Chondrocyte (in vitro differentiated cells): Measurements from ENCODE around the gene IGLON5. TPM values are rescaled to one million over a fixed set of nuclear protein-coding genes. Genes with fewer than 3 reads are reported as not detected.

Experiments used
- DNase-seq: peaks from one replicate; pipeline ENCODE4 v3.0.0; 2021; ENCODE audit warnings: mixed read lengths, low spot score
- H3K27ac Mint-ChIP-seq: one replicate; pipeline ENCODE4 v1.8.0; 2021; ENCODE audit warnings: mild to moderate bottlenecking, moderate library complexity, mixed read lengths; ENCODE audit not compliant: unreplicated experiment
- H3K27me3 Mint-ChIP-seq: 2 replicates; pipeline ENCODE4 v1.8.0; 2021; ENCODE audit warnings: low read depth, mixed read lengths
- H3K36me3 Mint-ChIP-seq: 2 replicates; pipeline ENCODE4 v1.8.0; 2021; ENCODE audit warnings: low read depth, mixed read lengths
- H3K4me1 Mint-ChIP-seq: 2 replicates; pipeline ENCODE4 v1.8.0; 2021; ENCODE audit warnings: low read depth, mild to moderate bottlenecking, mixed read lengths
- H3K4me3 Mint-ChIP-seq: one replicate; pipeline ENCODE4 v1.8.0; 2021; ENCODE audit warnings: mild to moderate bottlenecking, moderate library complexity, mixed read lengths; ENCODE audit not compliant: unreplicated experiment
- H3K9me3 Mint-ChIP-seq: 2 replicates; pipeline ENCODE4 v1.8.0; 2021; ENCODE audit warnings: low read depth, mixed read lengths
- total RNA-seq: library from RNA; stranded (reverse); gene quantifications from 3 replicates; pipeline ENCODE4 v1.2.1, GENCODE V29; 2021
- TF ChIP-seq, protein P1 (sequence below): fragments of 200-600 bp; sonication (generic); IDR thresholded peaks from 2 replicates; pipeline ENCODE4 v1.5.0; 2021; ENCODE audit warnings: antibody characterized with exemption, mild to moderate bottlenecking, moderate library complexity

The IGLON5 gene
- total RNA-seq, 1 donor from 2014 or later, result 0.07 TPM

DNA sequence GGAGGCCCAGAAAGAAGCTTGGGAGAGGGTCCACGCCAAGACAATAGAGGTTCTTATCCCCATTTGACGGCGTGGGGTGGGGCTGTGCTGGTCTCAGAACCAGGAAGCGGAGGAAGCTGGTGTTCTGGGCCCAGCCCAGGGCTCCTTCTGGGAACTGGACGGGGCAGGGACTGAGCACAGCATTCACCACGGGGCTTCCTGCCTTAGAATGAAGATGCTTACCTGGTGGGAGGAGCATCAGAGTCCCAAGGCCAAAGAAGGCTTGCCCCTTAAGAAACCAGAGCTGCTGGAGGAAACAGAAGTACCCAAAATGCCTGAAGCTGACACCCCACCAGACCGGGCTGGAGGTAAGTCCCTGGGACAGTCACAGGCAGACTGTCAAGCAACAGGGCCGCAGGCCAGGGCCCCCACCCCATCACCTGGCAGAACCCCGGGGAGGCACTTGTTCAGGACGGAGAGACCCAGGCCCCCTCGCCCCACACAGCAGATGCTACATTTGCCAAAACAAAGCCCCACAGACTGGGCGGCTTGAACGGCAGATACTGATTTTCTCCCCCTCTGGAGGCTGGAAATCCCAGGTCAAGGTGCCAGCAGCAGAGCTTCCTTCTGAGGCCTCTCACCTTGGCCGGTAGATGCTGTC, 17.8 kb upstream of the IGLON5 start:
- no peak for DNase-seq

DNA sequence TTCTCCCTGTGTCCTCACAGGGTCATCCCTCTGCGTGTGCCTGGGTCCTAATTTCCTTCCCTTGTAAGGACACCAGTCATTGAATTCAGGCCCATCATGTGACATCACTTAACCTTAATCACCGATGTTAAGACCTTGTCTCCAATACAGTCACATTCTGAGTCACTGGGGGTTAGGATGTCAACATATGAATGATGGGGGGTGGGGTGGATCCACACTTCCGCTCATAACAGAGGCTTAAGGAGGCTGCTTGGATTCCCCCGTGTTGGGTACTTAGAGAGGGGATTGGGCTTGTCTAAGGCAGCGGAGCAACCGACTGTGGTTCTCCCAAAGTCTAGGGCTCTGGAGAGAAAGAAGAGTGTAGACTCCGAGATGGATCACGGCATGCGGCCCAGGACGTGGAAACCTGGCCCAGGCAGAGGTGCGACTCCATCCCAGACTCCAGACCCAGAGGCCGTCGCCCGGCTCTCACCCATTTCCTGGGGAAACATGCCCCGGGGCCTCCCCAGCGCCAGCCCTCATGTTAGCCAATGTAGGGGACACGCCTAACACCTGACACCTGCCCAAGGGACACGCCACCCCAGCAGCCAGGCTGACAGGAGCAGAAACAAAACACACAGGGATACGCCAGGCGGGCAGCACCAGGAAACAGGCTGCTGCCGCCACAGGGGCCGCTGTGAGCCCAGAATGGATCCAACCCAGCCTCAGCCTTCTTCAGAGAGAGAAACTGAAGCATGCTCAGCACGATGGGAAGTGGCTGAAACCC, 17.1 kb upstream of the IGLON5 start:
- Mint-ChIP-seq H3K27ac (no peak overlapping the region), H3K4me3 (no peak overlapping the region)
- DNase-seq, result no peak

More for the DNA sequence above, 17.8 kb upstream of the IGLON5 start:
- TF ChIP-seq, protein P1, sequence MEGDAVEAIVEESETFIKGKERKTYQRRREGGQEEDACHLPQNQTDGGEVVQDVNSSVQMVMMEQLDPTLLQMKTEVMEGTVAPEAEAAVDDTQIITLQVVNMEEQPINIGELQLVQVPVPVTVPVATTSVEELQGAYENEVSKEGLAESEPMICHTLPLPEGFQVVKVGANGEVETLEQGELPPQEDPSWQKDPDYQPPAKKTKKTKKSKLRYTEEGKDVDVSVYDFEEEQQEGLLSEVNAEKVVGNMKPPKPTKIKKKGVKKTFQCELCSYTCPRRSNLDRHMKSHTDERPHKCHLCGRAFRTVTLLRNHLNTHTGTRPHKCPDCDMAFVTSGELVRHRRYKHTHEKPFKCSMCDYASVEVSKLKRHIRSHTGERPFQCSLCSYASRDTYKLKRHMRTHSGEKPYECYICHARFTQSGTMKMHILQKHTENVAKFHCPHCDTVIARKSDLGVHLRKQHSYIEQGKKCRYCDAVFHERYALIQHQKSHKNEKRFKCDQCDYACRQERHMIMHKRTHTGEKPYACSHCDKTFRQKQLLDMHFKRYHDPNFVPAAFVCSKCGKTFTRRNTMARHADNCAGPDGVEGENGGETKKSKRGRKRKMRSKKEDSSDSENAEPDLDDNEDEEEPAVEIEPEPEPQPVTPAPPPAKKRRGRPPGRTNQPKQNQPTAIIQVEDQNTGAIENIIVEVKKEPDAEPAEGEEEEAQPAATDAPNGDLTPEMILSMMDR, result no peak
- Mint-ChIP-seq H3K27me3 (peaks cover 18% of the 10 kb centered on the region), H3K4me3 (no peak overlapping the region), H3K27ac (no peak overlapping the region), H3K9me3 (peaks cover 3% of the 10 kb centered on the region), H3K36me3 (no peaks in the 10 kb centered on the region), H3K4me1 (no peaks in the 10 kb centered on the region)

DNA sequence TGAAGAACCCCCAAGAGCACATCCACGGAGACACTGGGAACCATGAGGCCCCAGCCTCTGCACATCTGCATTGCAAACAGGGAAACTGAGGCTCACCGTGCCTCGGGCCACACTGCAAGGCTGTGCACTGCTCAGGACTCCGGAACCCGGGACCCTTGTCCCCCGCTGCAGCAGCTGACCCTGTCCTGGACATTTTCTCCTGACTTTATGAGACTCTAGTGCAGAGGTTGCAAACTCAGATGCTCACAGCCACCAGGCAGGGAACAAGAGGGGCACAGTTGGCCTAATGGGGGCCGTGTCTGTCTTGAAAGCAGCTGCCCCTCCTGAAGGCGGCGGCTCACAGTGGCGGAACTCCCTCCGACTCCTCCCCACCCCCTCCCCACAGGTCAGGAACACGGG, 16.5 kb upstream of the IGLON5 start:
- DNase-seq, result no peak
- Mint-ChIP-seq H3K9me3 (peaks cover 3% of the 10 kb centered on the region), H3K4me3 (no peak overlapping the region), H3K4me1 (no peaks in the 10 kb centered on the region), H3K27me3 (peaks cover 18% of the 10 kb centered on the region), H3K36me3 (no peaks in the 10 kb centered on the region), H3K27ac (no peak overlapping the region)
- TF ChIP-seq, protein P1, result no peak

More for the DNA sequence above, 17.1 kb upstream of the IGLON5 start:
- Mint-ChIP-seq H3K36me3 (no peaks in the 10 kb centered on the region), H3K27me3 (peaks cover 18% of the 10 kb centered on the region), H3K4me1 (no peaks in the 10 kb centered on the region), H3K9me3 (peaks cover 3% of the 10 kb centered on the region)
- TF ChIP-seq, protein P1, result no peak

DNA sequence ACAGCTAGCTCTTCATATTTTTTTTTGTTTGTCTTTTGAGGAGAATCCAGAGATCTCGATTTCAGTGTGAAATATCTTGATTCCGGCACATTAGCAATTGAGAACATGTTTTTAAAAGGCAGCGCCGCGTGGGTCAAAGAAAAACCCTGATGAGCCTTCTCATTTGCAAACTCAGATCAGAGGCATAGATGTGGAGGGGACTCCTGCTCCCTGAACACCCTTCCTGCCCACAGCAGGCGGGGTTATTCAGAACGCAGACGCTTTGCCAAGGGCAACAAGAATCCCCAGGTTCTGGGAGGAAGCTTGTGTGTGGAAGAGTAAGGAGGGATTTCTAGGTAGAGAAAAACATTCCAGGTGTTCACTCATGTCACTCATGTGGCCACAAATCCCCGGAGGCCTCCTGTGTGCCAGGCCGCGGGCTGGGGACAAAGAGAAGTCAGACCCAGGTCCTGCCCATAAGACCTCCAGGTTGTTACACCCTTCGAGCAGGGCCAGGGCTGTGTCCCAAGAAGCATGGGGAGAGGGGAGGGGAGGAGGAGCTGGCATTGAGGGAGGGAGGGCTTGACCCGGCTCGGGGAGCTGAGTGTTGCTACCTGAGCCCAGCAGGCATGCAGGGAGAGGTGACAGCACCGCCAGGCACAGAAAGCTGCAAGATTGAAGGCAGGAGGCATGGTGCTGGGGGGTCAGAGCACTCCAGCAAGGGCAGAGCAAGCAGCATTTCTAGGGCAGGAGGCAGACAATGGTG, 15.9 kb upstream of the IGLON5 start:
- TF ChIP-seq, protein P1, result no peak
- Mint-ChIP-seq H3K4me3 (no peak overlapping the region), H3K36me3 (no peaks in the 10 kb centered on the region), H3K27ac (no peak overlapping the region), H3K9me3 (peaks cover 3% of the 10 kb centered on the region), H3K4me1 (no peaks in the 10 kb centered on the region), H3K27me3 (peaks cover 18% of the 10 kb centered on the region)
- no peak for DNase-seq
